Kidney epithelial cell (primary cell): ENCODE results near the gene GATA1. TPM values are rescaled to one million over a fixed set of nuclear protein-coding genes. Genes with fewer than 3 reads are reported as not detected.

ENCODE experiments used
- DNase-seq: peaks from one replicate; pipeline ENCODE4 v3.0.0-alpha.2; 2010; ENCODE audit warnings: low read depth
- H3K27me3 ChIP-seq: 2 replicates; pipeline ENCODE4 v1.6.0; 2011; ENCODE audit warnings: low read length; ENCODE audit not compliant: control insufficient read depth, insufficient read depth
- H3K36me3 ChIP-seq: 2 replicates; pipeline ENCODE4 v1.5.1; 2011; ENCODE audit warnings: low read length; ENCODE audit not compliant: control insufficient read depth, insufficient read depth
- H3K4me3 ChIP-seq: 2 replicates; pipeline ENCODE4 v1.5.1; 2011; ENCODE audit warnings: low read depth, mild to moderate bottlenecking, control low read depth, low read length
- CTCF ChIP-seq: IDR thresholded peaks from 2 replicates; pipeline ENCODE4 v1.5.1; 2011; ENCODE audit warnings: mild to moderate bottlenecking, moderate library complexity, low read length, control low read depth, inconsistent platforms; ENCODE audit not compliant: insufficient read depth, poor library complexity, severe bottlenecking
- total RNA-seq: library from RNA; depleted of rRNA; stranded (reverse); fragments of >200 nt; gene quantifications from 2 replicates; pipeline ENCODE4 v1.2.3, GENCODE V29; 2015

The GATA1 gene
- not detected in 2 replicates for total RNA-seq

- no peak for DNase-seq
- Histone ChIP-seq H3K4me3 (no peak within 1 kb of the TSS), H3K27me3 (no peaks in the 10 kb centered on the region), H3K36me3 (no peaks in the 10 kb centered on the region)
- TF ChIP-seq CTCF: no peak
These were observed at the start of gene GATA1 for GRCh38 chrX:48786341-48786800. Gene GATA1, plus strand, starts transcription at chrX:48786590. Its CDS starts 4,520 bp downstream, at chrX:48791110.

- H3K36me3 ChIP-seq: no peaks in the 10 kb centered on the region
- DNase-seq: no peak
- no peak for TF ChIP-seq CTCF
These were observed 49.5 kb upstream of the GATA1 start for GRCh38 chrX:48736878-48737212.

GRCh38 chrX:48737213-48737938, 49.0 kb upstream of the GATA1 start:
- Histone ChIP-seq H3K4me3 (peak overlapping the region; percentile 64), H3K27me3 (no peaks in the 10 kb centered on the region), H3K36me3 (no peaks in the 10 kb centered on the region)
- peak; percentile 93 for DNase-seq
- TF ChIP-seq CTCF: no peak

More at GRCh38 chrX:48736878-48737212, 49.5 kb upstream of the GATA1 start:
- Histone ChIP-seq H3K27me3 (no peaks in the 10 kb centered on the region), H3K4me3 (peak overlapping the region; percentile 32)

GRCh38 chrX:48737940-48738339, 48.5 kb upstream of the GATA1 start:
- Histone ChIP-seq H3K4me3 (peak overlapping the region; percentile 64), H3K36me3 (no peaks in the 10 kb centered on the region), H3K27me3 (no peaks in the 10 kb centered on the region)
- no peak for DNase-seq
- no peak for TF ChIP-seq CTCF

- DNase-seq: no peak
- no peak overlapping the region for H3K4me3 ChIP-seq
- H3K36me3 ChIP-seq: no peaks in the 10 kb centered on the region
- no peak for TF ChIP-seq CTCF
- H3K27me3 ChIP-seq: no peaks in the 10 kb centered on the region
These were observed 44.6 kb upstream of the GATA1 start for GRCh38 chrX:48741834-48742233.

- no peaks in the 10 kb centered on the region for H3K36me3 ChIP-seq
- no peak for TF ChIP-seq CTCF
- no peaks in the 10 kb centered on the region for H3K27me3 ChIP-seq
- no peak for DNase-seq
- H3K4me3 ChIP-seq: no peak overlapping the region
These were observed 41.2 kb upstream of the GATA1 start for GRCh38 chrX:48745222-48745621.
